SHP77 (cell line): ENCODE data around the gene ADAMTS14.
A peak's percentile ranks its signal among the peaks of the same experiment; 100 is the strongest.

Source experiments
- DNase-seq, 2 experiments: peaks; one replicate each; lab custom pipeline; 2025; lab: John Stamatoyannopoulos, UW

ADAMTS14 gene

GRCh38 chr10:70692043-70692603 lies 19.8 kb downstream of the ADAMTS14 start:
- DNase-seq = no peak

- no peak for DNase-seq
Observed at GRCh38 chr10:70693619-70694335, 21.5 kb downstream of the ADAMTS14 start.

GRCh38 chr10:70694418-70695141 lies 22.3 kb downstream of the ADAMTS14 start:
- DNase-seq = no peak

- no peak for DNase-seq
Observed at GRCh38 chr10:70695241-70696030, 23.1 kb downstream of the ADAMTS14 start.

GRCh38 chr10:70698211-70698610 lies 25.9 kb downstream of the ADAMTS14 start:
- DNase-seq = no peak

GRCh38 chr10:70699063-70699658 lies 26.9 kb downstream of the ADAMTS14 start:
- no peak for DNase-seq

- DNase-seq = no peak
Observed at GRCh38 chr10:70699659-70700174, 27.4 kb downstream of the ADAMTS14 start.

GRCh38 chr10:70702190-70702763 lies 30.0 kb downstream of the ADAMTS14 start:
- DNase-seq = no peak

GRCh38 chr10:70704211-70704610 lies 31.9 kb downstream of the ADAMTS14 start:
- no peak for DNase-seq

GRCh38 chr10:70705121-70705861 lies 33.0 kb downstream of the ADAMTS14 start:
- DNase-seq = no peak

- no peak for DNase-seq
Observed at GRCh38 chr10:70711177-70711576, 38.9 kb downstream of the ADAMTS14 start.

- no peak for DNase-seq
Observed at GRCh38 chr10:70711911-70712310, 39.6 kb downstream of the ADAMTS14 start.

- DNase-seq = no peak
Observed at GRCh38 chr10:70714245-70714644, 41.9 kb downstream of the ADAMTS14 start.

GRCh38 chr10:70714951-70715350 lies 42.6 kb downstream of the ADAMTS14 start:
- no peak for DNase-seq

GRCh38 chr10:70715853-70716795 lies 43.8 kb downstream of the ADAMTS14 start:
- DNase-seq = peak in 1 of 2 experiments; percentile 0

GRCh38 chr10:70722820-70723424 lies 50.6 kb downstream of the ADAMTS14 start:
- DNase-seq = no peak

GRCh38 chr10:70723771-70724170 lies 51.5 kb downstream of the ADAMTS14 start:
- no peak for DNase-seq

- DNase-seq = no peak
Observed at GRCh38 chr10:70726909-70727495, 54.7 kb downstream of the ADAMTS14 start.

- no peak for DNase-seq
Observed at GRCh38 chr10:70728328-70728727, 56.0 kb downstream of the ADAMTS14 start.
